Stimulated activated CD8-positive, alpha-beta memory T cell treated with anti-CD3 and anti-CD28 coated beads, Interleukin-4, amount 100 ng/mL, for 4 hours (primary cell): ENCODE results near the gene CABP1.
"Not testable (repeated sequence)": the region's sequence is repeated elsewhere in the genome, so short reads cannot be mapped to it uniquely, and the experiment has no call there.

ENCODE experiments used
- DNase-seq, 2 donors: peaks; one replicate each; pipeline ENCODE4 v3.0.0-alpha.2; 2020; ENCODE audit warnings: low read depth in 2 of 2, low spot score in 1 of 2

The CABP1 gene

GRCh38 chr12:120663741-120664140 is 23.3 kb downstream of the CABP1 start:
- no peak for DNase-seq

GRCh38 chr12:120666571-120667390 is 26.4 kb downstream of the CABP1 start:
- no peak for DNase-seq

- no peak for DNase-seq
Measured at GRCh38 chr12:120668091-120668867, 27.9 kb downstream of the CABP1 start.

GRCh38 chr12:120668868-120669840 is 28.7 kb downstream of the CABP1 start:
- DNase-seq = no peak

- not testable (repeated sequence) for DNase-seq
Measured at GRCh38 chr12:120670237-120670636, 29.8 kb downstream of the CABP1 start.

DNA sequence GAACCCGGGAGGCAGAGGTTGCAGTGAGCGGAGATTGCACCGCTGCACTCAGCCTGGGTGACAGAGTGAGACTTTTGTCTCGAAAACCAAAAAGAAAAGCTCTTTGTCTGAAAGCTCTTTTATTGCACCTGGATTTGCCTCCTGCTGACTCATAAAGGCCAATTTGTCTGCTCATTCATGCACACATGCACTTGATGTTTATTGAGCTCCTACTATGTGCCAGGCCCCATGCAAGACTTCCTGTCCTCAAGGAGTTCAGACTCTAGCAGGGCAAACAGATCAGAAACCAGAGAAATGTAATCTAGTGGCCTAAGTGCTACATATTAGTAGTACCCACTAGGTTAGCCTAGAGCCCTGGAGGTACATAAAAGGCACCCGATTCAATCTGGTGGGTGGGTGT is 30.2 kb downstream of the CABP1 start:
- no peak for DNase-seq

GRCh38 chr12:120674097-120674636 is 33.7 kb downstream of the CABP1 start:
- no peak for DNase-seq

DNA sequence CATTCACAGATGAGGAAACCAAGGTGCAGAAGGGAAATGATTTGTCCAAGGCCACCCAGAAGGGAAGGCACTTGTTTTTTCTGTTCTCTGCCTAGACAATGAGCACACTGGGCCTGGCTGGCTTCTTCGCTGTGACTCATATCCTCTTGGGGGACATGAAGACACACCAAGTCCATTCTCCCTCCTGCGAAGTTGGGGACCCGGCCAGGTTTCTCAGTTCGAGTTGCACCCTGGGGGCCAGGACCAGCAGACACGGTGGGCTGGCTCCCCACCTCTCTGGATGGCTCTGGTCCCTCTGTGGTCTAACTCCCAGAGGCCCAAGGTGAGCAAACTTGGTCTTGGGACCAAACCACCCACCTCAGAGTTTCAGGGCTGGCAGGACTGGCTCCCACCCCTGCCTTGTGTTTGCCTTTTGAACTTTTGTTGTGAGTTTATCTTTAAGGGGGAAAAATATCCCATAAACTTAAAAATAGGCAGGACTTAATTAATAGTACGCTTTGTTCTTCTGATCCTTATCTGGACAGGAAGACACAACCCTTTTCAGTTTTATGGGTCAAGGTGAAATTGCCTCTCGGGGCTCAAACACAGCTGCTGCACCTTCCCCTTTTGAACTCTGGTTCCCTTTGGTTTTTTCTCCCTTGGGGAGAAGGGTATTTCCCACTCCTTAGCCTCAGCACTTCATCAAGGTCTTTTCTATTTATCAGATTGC is 37.5 kb downstream of the CABP1 start:
- DNase-seq = no peak

GRCh38 chr12:120678572-120678971 is 38.1 kb downstream of the CABP1 start:
- no peak for DNase-seq

- no peak for DNase-seq
Measured at GRCh38 chr12:120680165-120680738, 39.8 kb downstream of the CABP1 start.

- DNase-seq = no peak
Measured at GRCh38 chr12:120684523-120684932, 44.1 kb downstream of the CABP1 start.

- no peak for DNase-seq
Measured at GRCh38 chr12:120685522-120685921, 45.1 kb downstream of the CABP1 start.

DNA sequence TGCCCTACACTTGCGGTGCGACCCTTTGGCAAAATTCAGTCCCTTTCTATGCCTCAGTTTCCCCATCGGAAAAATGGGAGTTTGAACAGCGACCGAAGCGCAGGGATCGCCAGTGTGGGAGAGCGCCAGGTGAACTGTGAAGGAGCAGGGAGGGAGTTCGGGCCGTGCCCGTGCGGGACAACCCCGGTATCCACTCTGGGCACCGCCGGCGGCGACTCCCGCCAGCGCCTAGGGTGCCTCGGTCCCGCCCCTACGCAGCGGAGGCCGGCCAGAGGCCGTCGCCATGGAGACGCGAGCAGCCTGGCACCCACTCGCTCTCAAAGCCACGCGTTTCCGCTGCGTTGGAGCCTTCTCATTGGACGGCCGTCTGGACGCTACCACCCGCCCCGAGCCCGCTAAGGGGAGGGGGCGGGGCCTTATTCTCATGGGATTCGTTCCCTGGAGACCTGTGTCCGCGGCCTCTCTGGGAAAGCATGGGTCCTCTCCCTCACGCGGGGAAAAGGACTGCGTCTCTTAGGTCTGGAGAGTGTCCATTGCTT is 45.8 kb downstream of the CABP1 start:
- DNase-seq = peak; percentile 91 to 96

- DNase-seq = peak; percentile 97 to 99
Measured at GRCh38 chr12:120686690-120687577, 46.5 kb downstream of the CABP1 start, which contains the start of gene MLEC. Gene MLEC, plus strand, starts transcription at chr12:120687149. Its CDS starts 148 bp downstream, at chr12:120687297.

- DNase-seq = no peak
Measured at GRCh38 chr12:120687578-120688289, 47.3 kb downstream of the CABP1 start.

DNA sequence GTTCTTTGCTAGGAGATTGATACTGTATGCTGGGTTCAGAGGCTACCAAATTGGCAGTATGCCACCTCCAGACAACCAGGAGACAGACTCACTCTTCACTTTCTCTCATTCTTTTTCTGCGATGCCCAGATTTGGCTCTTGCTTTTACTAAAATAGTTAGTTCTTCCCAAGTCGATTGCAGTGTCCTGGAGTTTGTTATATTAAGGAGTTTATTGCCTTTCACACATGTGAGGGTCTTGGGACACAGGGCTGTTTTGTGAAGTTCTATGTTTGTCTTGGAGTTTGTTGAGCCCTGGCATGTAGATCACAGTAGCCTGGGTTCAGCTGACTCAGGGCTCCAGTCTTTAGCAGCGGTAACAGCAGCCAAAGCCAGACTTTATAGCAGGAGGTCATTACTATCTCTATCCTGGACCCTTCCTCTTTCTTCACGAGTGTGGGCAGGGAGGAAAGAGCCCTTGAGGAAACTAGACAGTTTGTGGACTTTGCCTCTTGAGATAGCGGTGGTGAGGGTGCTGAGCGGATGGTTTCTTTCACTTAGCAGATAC is 48.2 kb downstream of the CABP1 start:
- no peak for DNase-seq

DNA sequence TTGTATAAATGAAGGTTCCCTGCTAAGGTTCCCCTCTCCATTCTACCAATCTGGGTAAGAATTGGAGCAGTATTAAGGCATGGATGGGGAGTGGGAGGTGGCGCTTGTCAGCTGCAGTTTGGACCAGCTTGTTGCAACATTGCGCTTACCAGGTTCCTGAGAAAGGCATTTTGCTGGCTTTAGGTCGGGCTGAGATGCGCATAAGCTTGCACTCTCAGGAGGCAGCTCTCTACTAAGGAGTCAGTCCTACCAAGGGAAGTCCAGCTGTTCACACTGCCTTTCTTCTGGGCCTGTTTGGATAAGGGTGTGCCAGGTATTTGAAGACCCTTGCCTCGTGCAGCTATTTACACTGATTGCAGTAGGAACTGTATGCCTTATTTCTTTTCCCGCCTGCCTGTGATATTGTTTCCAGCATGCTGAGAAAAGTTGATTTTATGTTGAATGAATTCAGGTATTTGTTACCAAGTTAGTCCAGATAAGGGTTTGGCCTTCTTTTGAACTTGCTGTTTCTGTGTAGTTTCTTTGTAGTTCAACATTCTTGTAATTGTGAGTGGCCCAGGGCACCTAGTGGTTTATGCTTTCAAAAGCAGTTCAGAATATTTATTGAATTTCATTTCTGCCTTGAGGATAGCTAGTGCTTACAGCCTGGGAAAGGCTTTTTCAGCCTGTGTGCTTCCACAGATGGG is 49.1 kb downstream of the CABP1 start:
- DNase-seq = no peak
